ENCODE results near the gene PPARG.

GRCh38 chr3:12303534-12303933 lies 14.7 kb downstream of the PPARG start:
- no peak for TF ChIP-seq CTCF (IDR thresholded peaks at IDR 0.05)
- TF ChIP-seq POLR2A (IDR thresholded peaks at IDR 0.05) = no peak

Measured in body of pancreas (tissue), 4 donors.